NCI-H2107 treated with DMSO at 0.1 percent for 48 hours (cell line): ENCODE data around the gene PARP12.

Experiments used
- DNase-seq: peaks from one replicate; lab custom pipeline; 2025; ENCODE audit not compliant: unreplicated experiment; lab: John Stamatoyannopoulos, UW

The PARP12 gene

DNA sequence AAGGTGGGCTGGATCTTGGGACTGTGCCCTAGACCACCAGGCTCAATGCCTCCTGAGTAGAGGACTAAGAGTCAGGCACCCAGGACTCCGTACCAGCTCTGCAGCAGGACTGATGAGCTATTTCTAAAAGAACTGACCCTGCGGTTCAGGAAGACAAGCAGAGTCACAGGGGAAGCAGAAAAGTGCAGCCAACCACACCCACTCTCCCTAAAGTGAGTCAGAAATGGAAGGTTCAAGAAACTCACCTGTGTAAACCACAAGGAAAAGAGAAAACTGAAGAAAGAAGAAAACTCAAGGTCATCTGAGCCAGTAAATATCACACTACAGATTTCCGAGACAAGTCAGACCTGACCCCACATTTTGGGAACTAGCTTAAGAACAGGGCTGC is 2.5 kb downstream of the PARP12 start:
- no peak for DNase-seq

DNA sequence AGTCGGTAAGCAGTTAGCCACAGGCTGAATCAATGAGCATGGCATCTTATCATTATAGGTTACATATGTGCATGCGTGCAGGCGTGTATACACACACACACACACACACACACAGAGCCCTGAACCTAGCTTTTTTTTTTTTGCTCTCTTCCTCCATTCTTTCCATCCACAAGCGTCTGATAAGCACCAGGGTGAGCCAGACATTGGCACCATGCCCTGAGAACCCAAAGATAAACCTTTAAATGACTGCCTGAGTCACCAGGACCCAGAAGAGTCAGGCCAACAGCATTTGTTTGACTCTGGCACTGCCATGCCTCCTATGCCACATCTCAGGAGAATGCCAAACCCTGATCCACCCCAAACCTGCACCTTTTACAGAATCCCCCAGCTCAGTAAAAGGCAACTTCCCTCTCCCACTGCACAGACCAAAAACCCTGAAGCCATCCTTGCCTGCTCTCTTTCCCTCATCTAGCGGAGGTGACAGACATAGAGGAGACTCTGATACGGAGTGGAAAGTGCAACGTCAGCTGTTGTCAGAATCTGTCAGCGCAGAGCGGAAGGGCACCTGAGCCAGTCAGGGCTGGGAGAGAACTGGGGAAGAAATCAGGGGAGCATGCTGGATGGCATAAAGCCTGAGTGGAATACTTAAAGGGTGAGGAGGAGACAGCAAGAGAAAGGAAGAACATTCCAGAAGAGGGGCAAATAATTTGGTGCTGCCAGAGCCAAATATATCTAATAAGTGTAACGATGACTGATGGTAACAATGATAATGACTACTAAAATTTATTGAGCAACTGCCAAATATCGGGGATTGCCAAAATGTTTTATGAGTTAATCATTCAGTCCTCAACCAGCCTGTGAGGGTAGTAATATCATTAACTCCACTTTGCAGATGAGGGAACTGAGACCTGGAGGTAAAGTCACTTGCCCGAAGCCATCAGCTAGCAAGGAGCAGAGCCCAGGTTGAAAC is 3.2 kb downstream of the PARP12 start:
- DNase-seq: peak; percentile 25

DNA sequence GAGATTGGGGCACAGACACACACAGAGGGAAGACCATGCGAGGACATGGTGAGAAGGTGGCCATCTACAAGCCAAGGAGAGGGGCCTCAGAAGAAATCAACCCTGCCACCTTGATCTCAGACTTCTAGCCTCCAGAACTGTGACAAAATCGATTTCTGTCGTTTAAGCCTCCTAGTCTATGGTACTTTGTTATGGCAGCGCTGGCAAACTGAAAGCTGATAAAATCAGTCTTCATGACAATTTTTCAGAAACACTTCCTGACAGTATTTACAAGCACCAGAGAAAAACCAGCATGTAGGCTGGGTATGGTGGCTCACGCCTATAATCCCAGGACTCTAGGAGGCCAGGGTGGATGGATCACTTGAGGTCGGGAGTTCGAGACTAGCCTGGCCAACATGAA is 4.2 kb downstream of the PARP12 start:
- DNase-seq: no peak

DNA sequence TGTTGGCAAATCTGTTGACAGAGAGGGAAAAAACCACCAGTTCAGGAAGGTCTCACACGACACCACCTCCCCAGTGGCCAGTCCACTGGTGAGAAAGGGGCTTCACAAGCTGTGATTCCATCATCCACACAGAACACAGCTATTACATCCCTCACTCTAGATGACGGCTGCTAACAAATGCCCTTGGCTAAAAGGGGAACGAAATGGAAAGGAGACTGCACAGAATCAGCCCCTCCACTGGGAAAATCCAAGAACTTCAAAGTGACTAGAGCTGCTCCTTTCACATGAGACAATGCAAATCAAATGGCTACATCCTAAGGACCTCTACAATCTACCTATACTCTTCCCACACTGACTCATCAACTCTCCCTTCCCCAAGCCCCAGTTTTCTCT is 5.6 kb downstream of the PARP12 start:
- no peak for DNase-seq

DNA sequence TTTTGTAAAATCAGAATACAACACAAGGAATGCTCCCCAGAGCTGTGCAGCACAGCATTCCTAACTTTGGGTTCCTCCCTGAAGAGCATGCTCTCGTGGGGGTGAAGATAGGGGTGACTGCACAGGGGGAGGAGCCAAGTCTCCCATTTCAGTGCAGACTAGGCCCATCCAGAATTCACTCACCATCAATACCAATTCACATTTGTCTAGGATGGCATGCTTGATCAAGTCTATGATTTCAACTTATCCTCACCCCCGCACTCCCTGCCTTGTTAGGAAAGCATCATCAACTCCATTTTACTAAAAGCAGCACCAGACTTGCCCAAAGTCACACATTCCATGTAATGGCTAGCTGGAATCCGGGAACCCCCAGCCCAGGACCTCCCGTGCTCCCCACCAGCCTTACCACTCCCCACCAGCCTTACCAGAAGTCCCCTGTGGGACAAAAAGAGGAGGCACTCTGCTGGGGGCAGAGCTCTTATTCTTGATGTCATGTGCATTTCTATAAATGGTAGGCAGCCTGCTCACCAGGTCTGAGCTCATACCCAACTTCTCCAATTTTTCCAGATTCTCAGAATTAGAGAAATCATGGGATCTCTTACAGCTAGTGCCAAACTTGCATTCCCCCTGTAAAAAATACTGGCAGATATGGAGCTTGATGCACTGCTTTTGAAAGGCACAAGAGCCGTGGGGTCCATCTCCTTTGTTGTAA is 6.2 kb downstream of the PARP12 start:
- no peak for DNase-seq

DNA sequence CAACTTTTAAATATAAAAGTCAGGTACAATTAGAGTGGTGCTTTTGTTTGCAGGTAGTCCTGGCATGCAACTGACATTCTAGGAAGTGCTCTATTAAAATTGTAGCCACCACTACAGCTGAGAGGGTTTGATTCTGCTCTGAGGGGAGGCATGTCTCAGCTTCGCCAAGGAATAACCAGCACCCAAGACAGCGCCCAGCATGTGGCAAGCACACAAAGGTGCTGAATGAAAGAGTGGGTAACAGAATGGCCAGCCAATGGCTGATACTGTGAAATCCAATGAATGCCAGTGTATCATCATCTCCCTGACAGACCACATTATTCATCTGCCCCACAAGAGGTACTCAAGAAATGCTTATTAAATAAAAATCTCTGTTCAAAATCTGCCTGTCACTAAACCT is 6.9 kb downstream of the PARP12 start:
- DNase-seq: no peak

DNA sequence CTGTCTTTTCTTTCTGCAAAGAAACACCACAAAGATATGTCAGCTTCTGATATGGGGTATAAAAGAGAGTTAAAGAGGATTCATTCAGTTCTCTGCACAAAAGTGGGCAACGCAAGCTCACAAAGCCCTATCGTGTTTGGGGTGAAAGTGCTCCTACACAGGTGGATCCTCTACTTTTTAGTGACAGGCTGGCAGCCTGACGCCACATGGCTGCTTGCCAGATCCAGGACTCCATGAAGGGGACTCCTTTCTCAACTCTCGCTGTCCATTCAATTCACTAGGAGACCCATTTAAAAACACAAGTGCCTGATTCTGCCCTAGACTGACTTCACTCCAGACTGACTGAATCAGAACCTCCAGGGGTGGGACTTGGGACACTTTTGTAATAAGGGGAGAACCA is 8.0 kb downstream of the PARP12 start:
- DNase-seq: no peak

DNA sequence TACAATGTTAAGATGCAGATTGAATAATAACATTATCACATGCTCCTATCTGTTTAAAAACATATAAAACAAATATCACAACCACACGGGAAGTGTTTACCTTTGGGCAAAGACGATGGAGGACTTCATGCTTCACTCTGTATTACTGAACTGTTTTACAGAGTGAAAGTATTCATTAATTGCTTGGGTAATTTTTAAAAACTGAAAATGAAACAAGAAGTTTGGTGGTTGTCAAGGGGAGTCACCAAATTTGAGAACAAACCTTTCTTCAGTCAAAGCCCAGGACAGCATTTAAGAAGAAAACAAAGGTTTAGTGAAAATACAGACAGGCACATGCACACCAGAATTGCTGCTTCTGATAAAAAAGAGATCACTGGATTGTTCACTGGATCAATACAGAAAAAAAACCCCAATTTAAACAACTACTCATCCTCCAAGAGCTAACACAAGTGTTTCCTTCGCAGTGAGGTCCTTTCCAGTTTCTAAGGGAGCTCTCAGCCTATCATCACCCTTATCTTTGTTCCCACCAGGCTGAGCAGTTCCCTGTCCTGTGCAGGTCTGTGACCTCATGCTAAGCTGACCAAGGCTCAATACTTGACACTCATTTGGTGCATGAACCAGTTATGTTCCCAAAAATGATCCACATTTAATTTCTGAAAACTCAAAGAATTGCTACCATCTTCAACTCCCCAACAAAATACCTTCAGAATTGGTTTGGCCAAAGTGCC is 8.8 kb downstream of the PARP12 start:
- DNase-seq: no peak

DNA sequence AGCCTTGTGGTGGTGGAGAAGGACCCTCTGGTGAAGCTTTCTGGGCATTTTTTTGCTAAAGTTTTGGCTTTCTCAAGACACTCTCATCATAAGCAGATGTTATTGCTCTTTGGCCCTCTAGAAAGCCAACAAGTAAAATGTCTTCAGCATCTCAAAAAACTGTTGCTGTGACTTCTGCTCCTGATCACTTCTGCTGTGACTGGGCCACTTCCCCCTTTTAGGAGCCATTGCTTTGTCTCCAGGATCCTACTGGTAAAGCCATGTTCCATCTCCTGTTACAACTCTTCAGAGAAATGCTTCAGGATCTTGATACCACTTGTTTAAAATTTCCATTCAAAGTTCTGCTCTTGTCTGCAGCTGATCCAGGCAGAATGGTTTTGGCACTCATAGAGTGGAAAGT is 10.9 kb downstream of the PARP12 start:
- DNase-seq: no peak

DNA sequence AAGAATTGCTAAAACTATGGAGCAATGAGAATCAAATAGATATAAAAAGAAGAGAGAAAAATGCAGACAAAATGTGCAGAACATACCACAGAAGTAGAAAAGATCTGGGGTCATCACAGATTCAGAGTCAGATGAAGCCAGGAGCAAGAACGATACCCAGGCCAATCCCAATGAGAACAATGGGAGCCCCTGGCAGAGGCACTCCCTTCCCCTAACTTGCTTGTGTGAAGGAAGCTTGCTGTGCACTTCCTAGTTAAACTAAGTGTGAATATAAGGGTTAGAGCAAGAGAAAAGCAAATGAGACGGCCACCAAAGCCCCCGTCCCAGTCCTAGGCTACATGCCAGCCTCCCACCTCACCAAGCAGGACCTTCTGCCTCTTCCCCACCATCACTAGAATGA is 12.7 kb downstream of the PARP12 start:
- no peak for DNase-seq

DNA sequence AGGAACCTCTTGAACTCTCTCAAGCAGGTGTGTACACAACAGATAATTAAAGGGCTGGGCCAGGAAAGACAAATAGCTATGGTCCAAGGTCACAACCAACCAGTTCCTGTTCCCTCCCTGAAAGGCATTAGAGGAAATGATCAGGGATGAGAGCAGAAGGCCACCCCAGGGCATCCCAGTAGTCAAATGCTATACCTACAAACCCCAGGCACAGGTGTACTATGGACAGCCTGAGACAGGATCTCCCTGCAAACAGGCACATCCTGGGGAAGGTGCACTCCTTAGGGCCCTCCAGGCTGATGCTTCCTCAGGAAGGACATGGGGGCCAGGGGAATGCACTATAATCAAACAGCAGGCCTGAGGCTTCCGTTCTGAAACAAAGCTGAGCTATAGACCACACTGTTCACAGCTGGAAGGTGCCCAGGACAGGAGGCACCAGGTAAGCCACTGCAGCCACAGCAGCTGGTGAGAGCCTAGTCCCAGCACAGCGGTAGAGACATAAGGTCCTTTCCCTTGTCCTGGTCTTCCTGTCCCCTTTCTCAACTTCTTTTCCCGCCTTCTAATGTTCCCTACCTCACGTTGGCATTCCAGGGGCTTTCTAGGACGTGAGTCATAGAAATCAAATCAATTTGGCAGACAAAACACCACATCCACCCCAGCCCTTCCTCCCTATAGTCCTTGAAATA is 13.3 kb downstream of the PARP12 start:
- no peak for DNase-seq

DNA sequence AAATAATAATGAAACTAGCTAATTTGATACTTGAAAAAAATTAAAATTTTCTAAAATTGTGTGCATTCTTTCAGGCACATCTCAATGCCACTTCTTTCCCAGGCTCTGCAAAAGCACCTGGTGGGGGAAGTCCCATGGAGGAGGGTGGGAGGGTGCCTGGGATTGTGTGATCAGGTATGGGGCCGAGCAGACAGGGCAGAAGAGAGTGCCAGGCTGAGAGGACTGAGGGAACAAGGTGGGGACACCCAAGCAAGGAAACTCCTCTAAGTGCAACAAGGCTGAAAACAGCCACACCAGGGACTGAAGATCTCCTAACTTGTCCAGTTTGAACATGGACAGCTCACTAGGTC is 13.8 kb downstream of the PARP12 start:
- no peak for DNase-seq

DNA sequence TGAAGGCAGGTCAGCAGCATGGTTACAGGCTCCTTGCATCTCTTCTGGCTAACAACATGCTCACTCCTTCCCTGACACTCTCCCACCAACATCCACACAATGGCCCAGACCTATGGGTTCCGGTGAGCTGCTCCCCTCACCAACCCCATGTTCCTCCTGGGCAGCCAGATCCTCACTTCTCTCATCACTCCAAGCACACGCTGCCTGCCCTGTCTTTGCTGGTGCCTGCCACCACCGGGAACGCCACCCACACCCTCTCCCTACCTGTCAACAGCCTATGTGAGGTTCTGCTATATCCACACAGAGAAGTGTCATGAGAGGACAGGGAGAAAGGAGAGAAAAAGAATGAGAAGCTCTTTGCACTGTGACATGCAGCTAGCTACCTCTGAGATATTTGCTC is 14.6 kb downstream of the PARP12 start:
- no peak for DNase-seq

DNA sequence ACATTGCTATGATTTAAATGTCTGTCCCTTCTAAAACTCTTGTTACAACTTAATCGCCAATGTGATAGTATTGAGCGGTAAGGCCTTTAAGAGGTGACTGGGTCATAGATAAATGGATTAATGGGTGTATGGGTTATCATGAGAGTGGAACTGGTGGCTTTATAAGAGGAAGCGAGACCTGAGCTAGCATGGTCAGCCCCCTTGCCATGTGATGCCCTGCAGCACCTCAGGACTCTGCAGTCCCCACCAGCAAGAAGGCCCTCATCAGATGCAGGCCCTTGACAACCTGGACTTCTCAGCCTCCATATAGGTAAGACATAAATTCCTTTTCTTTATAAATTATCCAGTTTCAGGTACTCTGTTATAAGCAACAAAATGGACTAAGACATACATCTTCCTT is 15.6 kb downstream of the PARP12 start:
- DNase-seq: no peak

DNA sequence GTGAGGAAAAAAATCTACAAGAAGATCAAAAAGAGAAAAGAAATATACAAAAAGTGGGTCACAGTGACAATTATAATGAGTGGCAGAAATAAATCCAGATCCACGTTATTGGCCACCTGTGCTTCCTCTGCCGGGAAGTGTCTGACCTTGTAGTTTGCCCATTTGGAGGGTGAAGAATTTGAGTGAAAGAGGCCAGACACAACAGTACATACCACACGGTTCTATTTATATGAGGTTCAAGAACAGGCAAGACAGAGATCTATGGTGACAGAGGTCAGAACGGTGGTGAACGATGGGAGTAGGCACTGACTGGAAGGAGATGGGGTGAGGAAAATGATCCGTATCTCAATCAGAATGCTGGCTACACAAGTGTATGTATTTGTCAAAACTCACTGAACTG is 17.1 kb downstream of the PARP12 start:
- no peak for DNase-seq

DNA sequence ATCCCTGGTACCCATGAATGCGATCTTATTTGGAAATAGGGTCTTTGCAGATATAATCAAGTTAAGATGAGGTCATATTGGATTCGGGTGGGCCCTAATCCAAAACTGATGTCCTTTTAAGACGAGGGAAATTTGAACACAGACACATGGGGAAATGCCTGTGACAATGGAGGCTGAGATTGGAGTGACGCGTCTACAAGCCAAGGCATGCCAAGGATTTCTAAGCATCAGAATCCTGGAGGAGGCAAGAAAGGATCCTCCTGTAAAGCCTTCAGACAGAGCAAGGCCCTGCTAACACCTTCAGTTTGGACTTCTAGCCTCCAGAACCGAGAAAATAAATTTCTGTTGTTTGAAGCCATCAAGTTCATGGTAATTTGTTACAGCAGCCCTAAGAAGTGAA is 18.5 kb downstream of the PARP12 start:
- DNase-seq: no peak

DNA sequence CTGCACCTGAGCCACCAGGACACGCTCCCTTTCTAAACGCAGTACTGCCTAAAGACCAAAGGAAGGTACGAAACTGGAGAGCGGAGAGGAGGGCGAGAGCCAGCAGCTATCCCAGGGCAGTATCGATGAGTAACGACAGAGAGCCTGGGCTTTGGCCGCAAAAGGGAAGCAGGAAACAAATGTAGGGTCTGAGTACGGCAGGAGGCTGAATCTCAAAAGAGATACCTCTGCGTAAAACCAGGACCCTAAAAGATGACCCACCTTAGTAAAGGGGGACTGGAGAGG is 20.4 kb downstream of the PARP12 start:
- no peak for DNase-seq

DNA sequence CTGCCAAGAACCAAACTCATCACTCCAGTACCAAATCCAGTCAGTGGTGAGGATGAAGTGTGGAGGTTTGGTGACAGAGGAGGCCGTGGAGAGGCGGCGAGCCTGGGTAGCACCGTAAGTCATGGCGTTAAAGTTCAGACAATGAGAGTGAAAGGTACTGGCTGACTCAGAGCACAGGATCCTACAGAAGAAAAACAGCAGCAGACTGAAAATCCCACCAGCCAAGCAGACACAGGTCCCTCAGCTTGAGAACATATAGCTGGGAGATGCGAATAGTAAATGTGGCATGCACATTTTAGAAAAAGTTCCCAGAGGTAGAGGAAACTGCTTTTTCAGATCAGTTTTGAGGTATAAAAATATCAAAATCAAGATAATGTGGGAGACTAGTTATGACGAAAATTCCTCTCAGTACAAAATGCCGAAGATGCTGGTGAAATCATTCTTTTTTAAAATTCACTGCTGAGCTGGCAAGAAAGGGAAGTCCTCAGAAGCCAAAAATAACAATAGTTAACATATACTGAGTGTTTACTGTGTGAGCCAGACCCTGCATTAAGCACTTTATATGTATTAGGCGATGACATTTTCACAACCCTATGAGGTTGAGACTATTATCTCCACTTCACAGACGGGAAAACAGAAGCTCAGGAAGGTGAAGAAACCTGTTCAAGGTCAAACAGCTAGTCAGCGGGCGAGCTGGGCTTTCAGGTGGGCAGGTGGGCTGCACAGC is 20.9 kb downstream of the PARP12 start:
- no peak for DNase-seq

DNA sequence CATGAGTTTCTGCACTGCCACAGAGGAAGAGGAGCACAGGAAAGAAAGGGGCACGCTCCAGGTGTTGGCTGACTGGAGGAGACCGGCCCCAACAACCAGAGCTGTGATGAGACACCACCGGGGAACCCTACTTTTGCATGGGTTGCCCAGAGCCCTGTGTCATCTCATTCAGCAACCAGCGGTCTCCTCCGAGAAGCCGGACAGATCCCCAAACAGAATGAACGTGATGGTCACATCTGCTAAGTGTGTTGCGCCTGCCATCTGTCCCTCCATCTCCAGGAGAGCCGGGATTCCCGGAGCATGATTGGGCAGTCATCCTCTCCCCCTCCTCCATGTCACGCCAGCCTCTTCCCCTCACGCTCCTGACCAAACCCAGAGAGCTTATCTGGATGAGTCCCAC is 22.9 kb downstream of the PARP12 start:
- no peak for DNase-seq

DNA sequence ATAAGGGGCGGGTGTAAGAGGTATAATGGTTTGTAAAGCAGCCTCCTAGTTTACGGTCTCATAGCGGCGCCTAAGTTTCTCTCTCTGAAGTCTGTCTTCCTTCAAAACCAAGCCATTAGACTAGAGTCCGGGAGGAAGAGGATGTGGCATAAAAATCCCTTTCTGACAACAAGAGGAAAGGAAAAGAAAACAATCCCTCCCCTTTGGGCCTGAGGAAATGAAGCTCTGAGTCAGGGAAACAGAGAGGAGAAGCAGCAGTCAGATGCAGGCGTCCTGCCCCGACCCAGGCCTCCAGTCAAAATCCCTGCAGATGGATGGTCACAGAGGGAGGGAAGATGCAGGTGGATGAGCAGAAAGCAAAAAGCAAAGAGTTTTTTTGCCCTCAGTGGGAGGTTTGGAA is 23.7 kb downstream of the PARP12 start:
- no peak for DNase-seq
